CD4-positive, alpha-beta T cell (primary cell): ENCODE measurements around the gene HPRT1. TPM values are rescaled to one million over a fixed set of nuclear protein-coding genes. Genes with fewer than 3 reads are reported as not detected.

Experiments used
- ATAC-seq: fragments of 200-7000 bp; cut with Tn5 transposase; one replicate; pipeline ENCODE4 v1.10.0; 2022; ENCODE audit warnings: mild to moderate bottlenecking; ENCODE audit not compliant: poor library complexity
- CTCF ChIA-PET: fragments of 350-600 bp; sonication (Branson Sonifier 250); formaldehyde crosslinking; loops from one replicate; lab custom pipeline; 2021; ENCODE audit warnings: antibody characterized with exemption, inconsistent platforms; lab: Charles Lee
- POLR2A ChIA-PET: fragments of 350-600 bp; sonication (Branson Sonifier 250); formaldehyde crosslinking; loops from one replicate; lab custom pipeline; 2021; ENCODE audit warnings: antibody characterized with exemption, inconsistent platforms; lab: Charles Lee
- DNase-seq, 14 experiments: peaks; one replicate each; pipeline ENCODE4 v3.0.0-alpha.2; 2013 to 2020; ENCODE audit warnings: mixed read lengths in 2 of 14
- H3K27ac ChIP-seq, 2 donors: one replicate each; pipeline versions ENCODE4 v1.5.1 to v1.7.0; 2013; ENCODE audit warnings: low read length in 2 of 2, low read depth in 1 of 2, mild to moderate bottlenecking in 1 of 2
- H3K27me3 ChIP-seq, 2 experiments: 1 replicate in 1 of 2; 2 replicates in 1 of 2; pipeline versions ENCODE4 v1.6.1 to v1.7.0; 2013; ENCODE audit warnings: low read length in 2 of 2, control low read depth in 1 of 2, mild to moderate bottlenecking in 1 of 2, moderate library complexity in 1 of 2; ENCODE audit not compliant: insufficient read depth in 2 of 2, control insufficient read depth in 1 of 2
- H3K36me3 ChIP-seq: one replicate; pipeline ENCODE4 v1.6.1; 2013; ENCODE audit warnings: low read length, control low read depth; ENCODE audit not compliant: insufficient read depth
- H3K4me1 ChIP-seq: one replicate; pipeline ENCODE4 v1.6.1; 2013; ENCODE audit warnings: low read length, control low read depth; ENCODE audit not compliant: insufficient read depth
- H3K4me3 ChIP-seq: one replicate; pipeline ENCODE4 v1.5.1; 2013; ENCODE audit warnings: mild to moderate bottlenecking, low read length, moderate library complexity
- H3K9me3 ChIP-seq, 2 experiments: 1 replicate in 1 of 2; 2 replicates in 1 of 2; pipeline versions ENCODE4 v1.6.1 to v1.7.0; 2013; ENCODE audit warnings: low read length in 2 of 2, mild to moderate bottlenecking in 2 of 2, control low read depth in 1 of 2, moderate library complexity in 1 of 2; ENCODE audit not compliant: control insufficient read depth in 1 of 2, insufficient read depth in 1 of 2
- H3K27ac Mint-ChIP-seq: one replicate; pipeline ENCODE4 v1.8.0; 2020; ENCODE audit warnings: mixed read lengths
- H3K27me3 Mint-ChIP-seq: one replicate; pipeline ENCODE4 v1.8.0; 2021; ENCODE audit warnings: mixed read lengths
- H3K36me3 Mint-ChIP-seq: one replicate; pipeline ENCODE4 v1.8.0; 2021; ENCODE audit warnings: low read depth, mixed read lengths
- H3K4me1 Mint-ChIP-seq: one replicate; pipeline ENCODE4 v1.8.0; 2021; ENCODE audit warnings: low read depth, mixed read lengths
- H3K4me3 Mint-ChIP-seq: one replicate; pipeline ENCODE4 v1.8.0; 2020; ENCODE audit warnings: mild to moderate bottlenecking, mixed read lengths
- H3K9me3 Mint-ChIP-seq: one replicate; pipeline ENCODE4 v1.8.0; 2020; ENCODE audit warnings: mixed read lengths
- intact Hi-C, 2 experiments: fragments of 100-400 bp; cut with DNase I in 1 of 2; cut with micrococcal nuclease in 1 of 2; formaldehyde crosslinking; loops; one replicate each; pipeline versions ENCODE4 v1.15.1 to v1.9.0; 2023 to 2025; cut with DNase I, micrococcal nuclease
- total RNA-seq, 174 experiments: library from RNA in 2 of 174; stranded (reverse) in 2 of 174; gene quantifications; one replicate each; pipeline ENCODE4 v1.2.3 and lab custom pipeline; 2021 to 2026
- TF ChIP-seq, protein P1 (sequence below): fragments of 200-600 bp; IDR thresholded peaks from one replicate; pipeline ENCODE4 v1.8.0; 2022; ENCODE audit warnings: antibody characterized with exemption, mild to moderate bottlenecking

The HPRT1 gene
- total RNA-seq, 2 experiments from 2014 or later = 14.1 to 15.5 TPM

DNA sequence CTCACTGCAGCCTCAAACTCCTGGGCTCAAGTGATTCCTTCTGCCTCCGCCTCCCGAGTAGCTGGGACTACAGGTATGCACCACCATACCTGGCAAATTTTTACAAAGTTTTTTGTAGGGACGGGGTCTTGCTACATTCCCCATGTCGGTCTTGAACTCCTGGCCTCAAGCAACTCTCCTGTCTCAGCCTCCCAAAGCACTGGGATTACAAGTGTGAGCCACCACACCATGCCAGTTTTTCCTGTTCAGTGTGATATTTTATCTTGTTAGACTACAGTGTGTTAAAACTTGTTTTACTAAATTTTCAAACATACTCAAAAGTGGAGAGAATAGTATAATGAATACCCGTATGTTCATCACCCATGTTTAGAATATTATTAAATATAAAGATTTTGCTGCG lies 12.1 kb downstream of the HPRT1 start:
- Mint-ChIP-seq H3K27ac (no peak overlapping the region), H3K9me3 (no peaks in the 10 kb centered on the region), H3K27me3 (no peaks in the 10 kb centered on the region), H3K4me3 (no peak overlapping the region), H3K4me1 (no peaks in the 10 kb centered on the region), H3K36me3 (peaks cover 16% of the 10 kb centered on the region)
- no peaks in the 10 kb centered on the region for H3K4me1 ChIP-seq
- DNase-seq (no peak), ATAC-seq (no peak)
- H3K9me3 ChIP-seq = no peaks in the 10 kb centered on the region
- CTCF ChIA-PET = no interaction called here
- H3K27me3 ChIP-seq = no peaks in the 10 kb centered on the region
- H3K36me3 ChIP-seq = peaks cover 14% of the 10 kb centered on the region
- H3K4me3 ChIP-seq = no peak overlapping the region
- TF ChIP-seq, protein P1, sequence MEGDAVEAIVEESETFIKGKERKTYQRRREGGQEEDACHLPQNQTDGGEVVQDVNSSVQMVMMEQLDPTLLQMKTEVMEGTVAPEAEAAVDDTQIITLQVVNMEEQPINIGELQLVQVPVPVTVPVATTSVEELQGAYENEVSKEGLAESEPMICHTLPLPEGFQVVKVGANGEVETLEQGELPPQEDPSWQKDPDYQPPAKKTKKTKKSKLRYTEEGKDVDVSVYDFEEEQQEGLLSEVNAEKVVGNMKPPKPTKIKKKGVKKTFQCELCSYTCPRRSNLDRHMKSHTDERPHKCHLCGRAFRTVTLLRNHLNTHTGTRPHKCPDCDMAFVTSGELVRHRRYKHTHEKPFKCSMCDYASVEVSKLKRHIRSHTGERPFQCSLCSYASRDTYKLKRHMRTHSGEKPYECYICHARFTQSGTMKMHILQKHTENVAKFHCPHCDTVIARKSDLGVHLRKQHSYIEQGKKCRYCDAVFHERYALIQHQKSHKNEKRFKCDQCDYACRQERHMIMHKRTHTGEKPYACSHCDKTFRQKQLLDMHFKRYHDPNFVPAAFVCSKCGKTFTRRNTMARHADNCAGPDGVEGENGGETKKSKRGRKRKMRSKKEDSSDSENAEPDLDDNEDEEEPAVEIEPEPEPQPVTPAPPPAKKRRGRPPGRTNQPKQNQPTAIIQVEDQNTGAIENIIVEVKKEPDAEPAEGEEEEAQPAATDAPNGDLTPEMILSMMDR = no peak
- intact Hi-C loops = no loop called here
- POLR2A ChIA-PET = no interaction called here
- H3K27ac ChIP-seq = no peak overlapping the region

DNA sequence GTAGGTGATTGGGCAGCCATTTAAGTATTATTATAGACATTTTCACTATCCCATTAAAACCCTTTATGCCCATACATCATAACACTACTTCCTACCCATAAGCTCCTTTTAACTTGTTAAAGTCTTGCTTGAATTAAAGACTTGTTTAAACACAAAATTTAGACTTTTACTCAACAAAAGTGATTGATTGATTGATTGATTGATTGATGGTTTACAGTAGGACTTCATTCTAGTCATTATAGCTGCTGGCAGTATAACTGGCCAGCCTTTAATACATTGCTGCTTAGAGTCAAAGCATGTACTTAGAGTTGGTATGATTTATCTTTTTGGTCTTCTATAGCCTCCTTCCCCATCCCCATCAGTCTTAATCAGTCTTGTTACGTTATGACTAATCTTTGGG lies 16.3 kb downstream of the HPRT1 start:
- Mint-ChIP-seq H3K27me3 (no peaks in the 10 kb centered on the region), H3K4me3 (no peak overlapping the region), H3K9me3 (no peaks in the 10 kb centered on the region), H3K4me1 (no peaks in the 10 kb centered on the region), H3K36me3 (peaks cover 19% of the 10 kb centered on the region), H3K27ac (no peak overlapping the region)
- TF ChIP-seq, protein P1 = no peak
- no peak overlapping the region for H3K27ac ChIP-seq
- peaks cover 14% of the 10 kb centered on the region for H3K36me3 ChIP-seq
- POLR2A ChIA-PET = no interaction called here
- H3K4me1 ChIP-seq = no peaks in the 10 kb centered on the region
- H3K9me3 ChIP-seq = no peaks in the 10 kb centered on the region
- CTCF ChIA-PET = interaction anchor here (1.4 kb wide), 1 partner anchor 11 kb away, joined by 3 read pairs; no protein-coding TSS in a partner anchor
- intact Hi-C loops = no loop called here
- no peaks in the 10 kb centered on the region for H3K27me3 ChIP-seq
- no peak overlapping the region for H3K4me3 ChIP-seq
- DNase-seq (no peak), ATAC-seq (no peak)

DNA sequence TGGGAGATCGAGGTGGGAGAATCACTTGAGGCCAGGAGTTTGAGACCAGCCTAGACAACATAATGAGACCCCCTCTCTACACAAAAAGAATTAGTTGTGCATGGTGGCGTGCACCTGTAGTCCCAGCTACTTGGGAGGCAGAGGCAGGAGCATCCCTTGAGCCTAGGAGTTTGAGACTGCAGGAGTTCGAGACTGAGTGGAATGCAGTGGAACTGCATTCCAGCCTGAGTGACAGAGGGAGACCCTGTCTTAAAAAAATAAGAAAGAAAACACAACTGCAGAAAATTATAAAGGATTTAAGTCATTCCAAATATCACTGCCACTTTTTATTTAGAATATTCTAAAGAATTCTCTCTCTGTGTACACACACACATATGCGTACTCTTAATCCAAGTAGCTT lies 18.4 kb downstream of the HPRT1 start:
- Histone ChIP-seq H3K9me3 (no peaks in the 10 kb centered on the region), H3K27ac (no peak overlapping the region), H3K36me3 (peaks cover 14% of the 10 kb centered on the region), H3K4me3 (no peak overlapping the region), H3K27me3 (no peaks in the 10 kb centered on the region), H3K4me1 (no peaks in the 10 kb centered on the region)
- no peaks in the 10 kb centered on the region for H3K27me3 Mint-ChIP-seq
- ChIA-PET POLR2A (no interaction called here), CTCF (no interaction called here)
- H3K4me1 Mint-ChIP-seq = no peaks in the 10 kb centered on the region
- no peaks in the 10 kb centered on the region for H3K9me3 Mint-ChIP-seq
- ATAC-seq (no peak), DNase-seq (no peak)
- no peak overlapping the region for H3K4me3 Mint-ChIP-seq
- TF ChIP-seq, protein P1 = no peak
- no peak overlapping the region for H3K27ac Mint-ChIP-seq
- intact Hi-C loops = no loop called here
- peaks cover 23% of the 10 kb centered on the region for H3K36me3 Mint-ChIP-seq
